HepG2 (cell line): ENCODE data around the gene AGPAT2. TPM values are rescaled to one million over a fixed set of nuclear protein-coding genes. Genes with fewer than 3 reads are reported as not detected.

Experiments used
- ARHGAP35 ChIP-seq: sonication (generic); formaldehyde crosslinking; IDR thresholded peaks from 2 replicates; pipeline ENCODE4 v1.9.0; 2022; ENCODE audit warnings: mild to moderate bottlenecking, inconsistent platforms, moderate library complexity, missing genetic modification reagents, borderline replicate concordance
- ATF5 ChIP-seq: sonication (generic); formaldehyde crosslinking; IDR thresholded peaks from 2 replicates; pipeline ENCODE4 v1.4.0; 2020; ENCODE audit warnings: mild to moderate bottlenecking, low read depth, missing genetic modification reagents
- FOSL2 ChIP-seq: sonication (generic); formaldehyde crosslinking; IDR thresholded peaks from 2 replicates; pipeline ENCODE4 v1.4.0; 2020; ENCODE audit warnings: missing genetic modification reagents
- HIVEP1 ChIP-seq: sonication (generic); formaldehyde crosslinking; IDR thresholded peaks from 2 replicates; pipeline ENCODE4 v1.4.0; 2020; ENCODE audit warnings: mild to moderate bottlenecking, missing genetic modification reagents
- HNRNPLL ChIP-seq: fragments of 200-400 bp; formaldehyde crosslinking; IDR thresholded peaks from 2 replicates; pipeline ENCODE4 v1.6.1; 2017; ENCODE audit warnings: mild to moderate bottlenecking, low read depth, low read length; ENCODE audit not compliant: poor library complexity, severe bottlenecking
- MATR3 ChIP-seq: sonication (generic); formaldehyde crosslinking; IDR thresholded peaks from 2 replicates; pipeline ENCODE4 v1.4.0; 2020; ENCODE audit warnings: missing genetic modification reagents
- MXD4 ChIP-seq: IDR thresholded peaks from 2 replicates; pipeline ENCODE4 v1.6.1; 2016; ENCODE audit warnings: mild to moderate bottlenecking, missing biosample characterization, missing genetic modification reagents
- REL ChIP-seq: sonication (generic); formaldehyde crosslinking; conservative IDR thresholded peaks from 2 replicates; pipeline ENCODE4 v1.8.0; 2022; ENCODE audit warnings: mild to moderate bottlenecking, missing genetic modification reagents, moderate library complexity
- SMAD1 ChIP-seq: sonication (generic); formaldehyde crosslinking; IDR thresholded peaks from 2 replicates; pipeline ENCODE4 v1.4.0; 2020; ENCODE audit warnings: missing genetic modification reagents, low read depth, mild to moderate bottlenecking, borderline replicate concordance
- SP2 ChIP-seq: sonication (generic); formaldehyde crosslinking; IDR thresholded peaks from 2 replicates; pipeline ENCODE4 v1.5.1; 2020; ENCODE audit warnings: mild to moderate bottlenecking, missing genetic modification reagents
- SP4 ChIP-seq: sonication (generic); formaldehyde crosslinking; IDR thresholded peaks from 2 replicates; pipeline ENCODE4 v1.8.1; 2023; ENCODE audit warnings: mild to moderate bottlenecking, missing genetic modification reagents
- SRY ChIP-seq: sonication (generic); formaldehyde crosslinking; IDR thresholded peaks from 2 replicates; pipeline ENCODE4 v1.8.0; 2022; ENCODE audit warnings: mild to moderate bottlenecking, missing genetic modification reagents
- TFDP2 ChIP-seq: sonication (generic); formaldehyde crosslinking; IDR thresholded peaks from 2 replicates; pipeline ENCODE4 v1.4.0; 2020; ENCODE audit warnings: missing genetic modification reagents
- WIZ ChIP-seq: sonication (generic); formaldehyde crosslinking; IDR thresholded peaks from 2 replicates; pipeline ENCODE4 v1.5.1; 2020; ENCODE audit warnings: mild to moderate bottlenecking, missing genetic modification reagents
- YEATS4 ChIP-seq: sonication (generic); formaldehyde crosslinking; IDR thresholded peaks from 2 replicates; pipeline ENCODE4 v1.4.0; 2020; ENCODE audit warnings: missing genetic modification reagents, borderline replicate concordance
- YY1 ChIP-seq: IDR thresholded peaks from 2 replicates; pipeline ENCODE4 v1.6.1; 2011; ENCODE audit warnings: low read length, low read depth, moderate library complexity, mild to moderate bottlenecking; ENCODE audit not compliant: insufficient read depth, insufficient replicate concordance
- ZBTB20 ChIP-seq: sonication (generic); formaldehyde crosslinking; IDR thresholded peaks from 2 replicates; pipeline ENCODE4 v1.8.1; 2023; ENCODE audit warnings: missing genetic modification reagents, low read depth, mild to moderate bottlenecking, borderline replicate concordance
- ZNF274 ChIP-seq: sonication (generic); formaldehyde crosslinking; IDR thresholded peaks from 2 replicates; pipeline ENCODE4 v1.5.1; 2020; ENCODE audit warnings: mild to moderate bottlenecking, missing genetic modification reagents
- ZNF343 ChIP-seq: sonication (generic); formaldehyde crosslinking; IDR thresholded peaks from 2 replicates; pipeline ENCODE4 v1.4.0; 2020; ENCODE audit warnings: mild to moderate bottlenecking, missing genetic modification reagents
- ZNF556 ChIP-seq: sonication (generic); formaldehyde crosslinking; IDR thresholded peaks from 2 replicates; pipeline ENCODE4 v1.4.0; 2020; ENCODE audit warnings: mild to moderate bottlenecking, missing genetic modification reagents, borderline replicate concordance
- ZNF616 ChIP-seq: sonication (generic); formaldehyde crosslinking; IDR thresholded peaks from 2 replicates; pipeline ENCODE4 v1.5.0; 2020; ENCODE audit warnings: low read depth, mild to moderate bottlenecking, missing genetic modification reagents
- ZNF660 ChIP-seq: sonication (generic); formaldehyde crosslinking; IDR thresholded peaks from 2 replicates; pipeline ENCODE4 v1.5.1; 2020; ENCODE audit warnings: mild to moderate bottlenecking, low read depth, missing genetic modification reagents, borderline replicate concordance
- ZSCAN25 ChIP-seq: sonication (generic); formaldehyde crosslinking; IDR thresholded peaks from 2 replicates; pipeline ENCODE4 v1.8.0; 2022; ENCODE audit warnings: mild to moderate bottlenecking, missing genetic modification reagents
- polyA plus RNA-seq, 8 experiments: library from polyadenylated mRNA; depleted of rRNA in 3 of 8; stranded (reverse) in 7 of 8; unstranded in 1 of 8; fragments of >200 nt; fragmentation: Illumina TruSeq in 4 of 8; extraction: Trizol in 4 of 8; gene quantifications; 2 replicates each; pipeline versions ENCODE4 v1.2.1 to v1.2.3, GENCODE V29; 2011 to 2016; ENCODE audit warnings: low read depth in 4 of 8, missing spikeins in 1 of 8, mixed read lengths in 1 of 8; ENCODE audit not compliant: insufficient read depth in 1 of 8
- total RNA-seq, 5 experiments: library from RNA; depleted of rRNA; stranded (reverse); fragments of >200 nt; fragmentation: Illumina TruSeq; extraction: Trizol; gene quantifications; 2 replicates each; pipeline ENCODE4 v1.2.3, GENCODE V29; 2016; ENCODE audit warnings: low read depth in 1 of 5
- TF ChIP-seq, protein P1 (sequence below): sonication (generic); formaldehyde crosslinking; IDR thresholded peaks from 2 replicates; pipeline ENCODE4 v1.4.0; 2020; ENCODE audit warnings: missing genetic modification reagents
- TF ChIP-seq, protein P2 (sequence below): sonication (generic); formaldehyde crosslinking; IDR thresholded peaks from 2 replicates; pipeline ENCODE4 v1.4.0; 2020; ENCODE audit warnings: missing genetic modification reagents, low read depth, mild to moderate bottlenecking, borderline replicate concordance

The AGPAT2 gene
- total and polyA plus RNA-seq, 2 of the 13 experiments (the other 11 are each of a cell fraction or from before 2014, with no cell fraction given), result 3.9 to 25.8 TPM

DNA sequence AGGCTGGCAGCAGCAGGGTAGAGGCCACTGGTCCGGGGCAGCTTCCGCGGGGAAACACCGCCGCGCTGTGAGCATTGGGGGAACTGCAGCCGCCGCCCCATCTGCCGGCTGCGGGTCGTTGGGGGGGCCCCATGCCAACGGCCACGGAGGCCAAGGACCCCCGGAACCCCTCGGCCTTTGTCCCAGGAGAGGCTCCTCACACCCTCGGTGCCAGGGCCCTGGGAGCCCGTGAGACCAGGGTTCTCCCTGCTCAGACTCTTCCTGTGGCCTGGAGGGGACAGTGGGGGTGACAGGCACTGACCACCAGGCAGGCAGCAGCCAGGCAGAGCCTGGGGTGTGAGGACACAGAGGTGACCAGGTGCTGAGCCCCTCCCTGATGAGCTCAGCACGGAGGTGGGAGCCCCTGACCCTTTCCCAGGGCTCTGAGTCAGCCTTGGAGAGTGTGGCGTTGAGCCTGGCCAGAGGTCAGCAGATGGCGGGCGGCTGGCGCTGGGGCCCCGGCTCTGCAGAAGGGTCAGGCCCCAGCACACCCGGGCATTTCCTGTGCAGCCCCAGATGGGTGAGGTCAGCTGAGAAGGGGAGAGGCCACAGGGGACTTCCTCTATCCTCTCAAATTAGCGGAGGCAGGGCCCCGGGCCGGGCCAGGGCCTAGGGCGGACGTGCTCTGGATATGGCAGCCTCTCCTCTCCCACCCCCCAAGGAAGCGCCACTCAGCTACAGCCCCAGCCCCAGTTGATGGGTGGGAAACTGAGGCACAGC, 42.5 kb downstream of the AGPAT2 start (continued):
- TF ChIP-seq ZNF660 (CRISPR knock-in tag) (no peak), ZNF556 (0 out of 2 replicates have a peak, but pooled peaks have one; percentile 25), ARHGAP35 (CRISPR knock-in tag) (0 out of 2 replicates have a peak, but pooled peaks have one; percentile 10), SRY (CRISPR knock-in tag) (no peak), HIVEP1 (CRISPR knock-in tag) (no peak), TFDP2 (CRISPR knock-in tag) (0 out of 2 replicates have a peak, but pooled peaks have one; percentile 34), WIZ (CRISPR knock-in tag) (0 out of 2 replicates have a peak, but pooled peaks have one; percentile 24), SMAD1 (CRISPR knock-in tag) (peak; percentile 52; the same call in 1 of the 2 replicates), YEATS4 (peak; percentile 51; the same call in 1 of the 2 replicates), MATR3 (no peak), ZNF274 (CRISPR knock-in tag) (peak; percentile 57; the same call in 1 of the 2 replicates), YY1 (peak; percentile 49), ZNF616 (0 out of 2 replicates have a peak, but pooled peaks have one; percentile 64), HNRNPLL (peak; percentile 33), SP4 (CRISPR knock-in tag) (0 out of 2 replicates have a peak, but pooled peaks have one; percentile 15), ZNF343 (CRISPR knock-in tag) (no peak), ATF5 (peak; percentile 38; the same call in 1 of the 2 replicates), FOSL2 (CRISPR knock-in tag) (peak; percentile 67), SP2 (CRISPR knock-in tag) (0 out of 2 replicates have a peak, but pooled peaks have one; percentile 16), ZSCAN25 (CRISPR knock-in tag) (peak; percentile 75), MXD4 (peak; percentile 0; the same call in 1 of the 2 replicates), ZBTB20 (no peak; the same call in 1 of the 2 replicates), REL (CRISPR knock-in tag) (0 out of 2 replicates have a peak, but pooled peaks have one; percentile 20)
- TF ChIP-seq, protein P1, sequence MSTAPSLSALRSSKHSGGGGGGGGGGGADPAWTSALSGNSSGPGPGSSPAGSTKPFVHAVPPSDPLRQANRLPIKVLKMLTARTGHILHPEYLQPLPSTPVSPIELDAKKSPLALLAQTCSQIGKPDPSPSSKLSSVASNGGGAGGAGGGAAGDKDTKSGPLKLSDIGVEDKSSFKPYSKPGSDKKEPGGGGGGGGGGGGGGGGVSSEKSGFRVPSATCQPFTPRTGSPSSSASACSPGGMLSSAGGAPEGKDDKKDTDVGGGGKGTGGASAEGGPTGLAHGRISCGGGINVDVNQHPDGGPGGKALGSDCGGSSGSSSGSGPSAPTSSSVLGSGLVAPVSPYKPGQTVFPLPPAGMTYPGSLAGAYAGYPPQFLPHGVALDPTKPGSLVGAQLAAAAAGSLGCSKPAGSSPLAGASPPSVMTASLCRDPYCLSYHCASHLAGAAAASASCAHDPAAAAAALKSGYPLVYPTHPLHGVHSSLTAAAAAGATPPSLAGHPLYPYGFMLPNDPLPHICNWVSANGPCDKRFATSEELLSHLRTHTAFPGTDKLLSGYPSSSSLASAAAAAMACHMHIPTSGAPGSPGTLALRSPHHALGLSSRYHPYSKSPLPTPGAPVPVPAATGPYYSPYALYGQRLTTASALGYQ (CRISPR knock-in tag), result no peak
- TF ChIP-seq, protein P2, sequence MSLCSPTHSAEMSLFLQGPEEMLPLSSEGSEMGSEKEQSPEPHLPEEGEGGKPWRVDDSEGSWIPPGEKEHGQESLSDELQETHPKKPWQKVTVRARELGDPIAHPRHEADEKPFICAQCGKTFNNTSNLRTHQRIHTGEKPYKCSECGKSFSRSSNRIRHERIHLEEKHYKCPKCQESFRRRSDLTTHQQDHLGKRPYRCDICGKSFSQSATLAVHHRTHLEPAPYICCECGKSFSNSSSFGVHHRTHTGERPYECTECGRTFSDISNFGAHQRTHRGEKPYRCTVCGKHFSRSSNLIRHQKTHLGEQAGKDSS (CRISPR knock-in tag), result peak; percentile 66; the same call in 1 of the 2 replicates
